Activated gamma-delta T cell (primary cell): ENCODE data around the gene SUCLG1.
"Not testable (repeated sequence)": the region's sequence is repeated elsewhere in the genome, so short reads cannot be mapped to it uniquely, and the experiment has no call there.

ENCODE experiments used
- DNase-seq: peaks from one replicate; lab custom pipeline; 2025; lab: John Stamatoyannopoulos, UW

Gene SUCLG1

DNA sequence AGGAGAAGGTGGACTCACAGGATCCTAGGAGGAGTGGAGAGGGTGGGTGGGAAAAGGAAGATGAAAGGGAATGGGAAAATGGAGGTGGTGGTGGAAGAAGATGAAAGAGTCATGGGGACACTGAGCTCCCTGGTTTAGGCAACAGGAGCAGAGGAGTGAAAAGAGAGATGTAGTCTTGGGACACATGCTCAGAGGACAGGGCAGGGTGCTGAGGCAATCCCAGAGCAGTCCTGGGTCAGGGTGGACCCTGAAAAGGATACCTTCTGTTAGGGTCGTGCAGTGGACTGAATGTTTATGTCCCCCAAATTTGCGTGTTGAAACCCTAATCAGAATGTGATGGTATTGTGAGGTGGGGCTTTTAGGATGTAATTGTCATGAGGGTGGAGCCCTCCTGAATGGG is 37.9 kb downstream of the SUCLG1 start:
- no peak for DNase-seq

GRCh38 chr2:84417453-84418145 is 41.5 kb downstream of the SUCLG1 start:
- DNase-seq: no peak

DNA sequence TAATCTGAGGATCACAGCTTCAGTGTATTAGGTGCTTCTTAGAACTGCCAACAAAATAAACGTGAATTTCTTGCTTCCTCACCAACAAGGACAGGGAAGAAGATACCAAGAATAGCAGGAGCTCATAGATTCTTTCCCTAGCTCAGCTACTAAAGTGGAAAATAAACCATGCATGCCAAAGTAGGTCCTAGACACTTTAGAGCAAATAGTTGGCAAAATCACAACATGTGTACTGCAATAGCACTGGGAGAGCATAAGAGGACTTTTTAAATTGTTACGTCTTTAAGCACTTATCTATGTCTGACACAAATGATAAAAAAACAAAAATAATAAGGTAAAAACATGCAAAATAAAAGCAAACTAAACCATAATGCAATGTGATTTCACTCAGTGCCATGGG is 49.5 kb downstream of the SUCLG1 start:
- DNase-seq: no peak

DNA sequence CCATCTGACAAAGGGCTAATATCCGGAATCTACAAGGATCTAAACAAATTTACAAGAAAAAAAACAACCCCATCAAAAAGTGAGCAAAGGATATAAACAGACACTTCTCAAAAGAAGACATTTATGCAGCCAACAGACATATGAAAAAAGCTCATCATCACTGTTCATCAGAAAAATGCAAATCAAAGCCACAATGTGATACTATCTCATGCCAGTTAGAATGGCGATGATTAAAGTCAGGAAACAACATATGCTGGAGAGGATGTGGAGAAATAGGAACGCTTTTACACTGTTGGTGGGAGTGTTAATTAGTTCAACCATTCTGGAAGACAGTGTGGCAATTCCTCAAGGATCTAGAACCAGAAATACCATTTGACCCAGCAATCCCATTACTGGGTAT is 57.0 kb downstream of the SUCLG1 start:
- not testable (repeated sequence) for DNase-seq

DNA sequence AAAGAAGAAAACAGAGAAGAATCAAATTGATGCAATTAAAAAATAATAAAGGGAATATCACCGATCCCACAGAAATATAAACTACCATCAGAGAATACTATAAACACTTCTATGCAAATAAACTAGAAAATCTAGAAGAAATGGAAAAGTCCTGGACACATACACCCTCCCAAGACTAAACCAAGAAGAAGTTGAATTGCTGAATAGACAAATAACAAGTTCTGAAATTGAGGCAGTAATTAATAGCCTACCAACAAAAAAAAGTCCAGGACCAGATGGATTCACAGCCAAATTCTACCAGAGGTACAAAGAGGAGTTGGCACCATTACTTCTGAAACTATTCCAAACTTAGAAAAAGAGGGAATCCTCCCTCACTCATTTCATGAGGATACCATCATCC is 59.2 kb downstream of the SUCLG1 start:
- DNase-seq: not testable (repeated sequence)

GRCh38 chr2:84395820-84396219 is 63.3 kb downstream of the SUCLG1 start:
- no peak for DNase-seq

- no peak for DNase-seq
Measured at GRCh38 chr2:84394628-84395027, 64.5 kb downstream of the SUCLG1 start.

GRCh38 chr2:84393829-84394228 is 65.3 kb downstream of the SUCLG1 start:
- no peak for DNase-seq

DNA sequence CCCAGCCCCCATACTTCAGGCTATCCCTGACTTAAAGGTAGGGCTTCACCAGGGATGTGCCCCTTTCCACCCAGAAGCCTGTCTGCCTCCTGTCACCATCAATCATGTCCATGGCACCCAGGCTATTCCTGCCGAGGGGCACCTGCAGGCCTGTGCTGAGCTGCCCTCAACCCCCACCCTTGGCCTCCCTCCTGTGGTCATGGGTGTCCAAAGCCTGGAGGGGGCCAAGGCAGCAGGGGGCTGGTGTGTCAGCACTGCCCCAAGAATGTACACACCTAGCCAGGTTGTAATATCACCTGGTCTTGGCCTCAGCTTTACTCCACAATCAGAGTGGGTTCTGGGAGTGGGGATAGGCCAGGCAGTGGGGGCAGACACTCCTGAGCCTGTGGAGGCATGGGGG is 69.3 kb downstream of the SUCLG1 start:
- DNase-seq: no peak

GRCh38 chr2:84388921-84389490 is 70.1 kb downstream of the SUCLG1 start:
- no peak for DNase-seq

GRCh38 chr2:84388133-84388532 is 70.9 kb downstream of the SUCLG1 start:
- DNase-seq: no peak

- no peak for DNase-seq
Measured at GRCh38 chr2:84386336-84387040, 72.6 kb downstream of the SUCLG1 start.

GRCh38 chr2:84383271-84383670 is 75.8 kb downstream of the SUCLG1 start:
- no peak for DNase-seq

DNA sequence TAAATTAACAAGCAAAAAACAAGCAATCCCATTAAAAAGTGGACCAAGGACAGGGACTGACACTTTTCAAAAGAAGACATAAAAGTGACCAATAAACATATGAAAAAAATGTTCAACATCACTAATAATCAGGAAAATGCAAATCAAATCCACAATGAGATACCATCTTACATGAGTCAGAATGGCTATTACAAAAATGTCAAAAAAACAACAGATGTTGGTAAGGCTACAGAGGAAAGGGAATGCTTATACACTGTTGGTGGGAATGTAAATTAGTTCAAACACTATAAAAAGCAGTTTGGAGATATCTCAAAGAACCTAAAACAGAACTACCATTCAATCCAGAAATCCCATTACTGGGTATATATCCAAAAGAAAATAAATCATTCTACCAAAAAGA is 78.2 kb downstream of the SUCLG1 start:
- DNase-seq: no peak

- DNase-seq: no peak
Measured at GRCh38 chr2:84378960-84379359, 80.1 kb downstream of the SUCLG1 start.

DNA sequence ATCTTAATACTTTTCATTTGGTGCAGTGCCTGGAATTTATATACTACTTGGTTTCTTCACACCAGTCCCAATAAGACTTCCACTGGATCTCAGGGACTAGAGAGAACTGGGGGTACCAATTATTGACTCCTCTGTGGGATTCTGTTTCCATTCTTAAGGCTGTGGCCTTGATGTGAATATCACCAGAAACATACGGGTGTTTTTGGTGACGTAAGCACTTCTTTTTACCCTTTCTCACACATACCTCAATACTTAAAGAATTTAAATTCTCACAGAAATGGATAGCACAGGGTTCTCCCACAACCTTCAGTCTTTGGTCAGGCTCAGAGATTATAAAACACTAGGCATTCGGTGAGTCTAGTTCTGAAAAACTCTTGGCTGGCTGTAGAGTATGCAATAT is 84.1 kb downstream of the SUCLG1 start:
- DNase-seq: no peak

GRCh38 chr2:84373866-84374265 is 85.2 kb downstream of the SUCLG1 start:
- DNase-seq: no peak
